Germinal center (tissue), 1 donor: ENCODE results near the gene LMO4.

ENCODE experiments used
- DNase-seq: peaks from one replicate; pipeline ENCODE4 v3.0.0; 2012; ENCODE audit warnings: mixed read lengths, low spot score

The LMO4 gene

GRCh38 chr1:87327376-87328271 lies 1.1 kb upstream of the LMO4 start:
- no peak for DNase-seq

GRCh38 chr1:87329051-87329525 lies 408 bp downstream of the LMO4 start:
- DNase-seq = peak; percentile 63

GRCh38 chr1:87329526-87330056 lies 911 bp downstream of the LMO4 start:
- peak; percentile 59 for DNase-seq

GRCh38 chr1:87330057-87330884 lies 1.6 kb downstream of the LMO4 start:
- DNase-seq = peak; percentile 35

- no peak for DNase-seq
Observed at GRCh38 chr1:87330885-87331364, 2.2 kb downstream of the LMO4 start.

GRCh38 chr1:87331365-87332241 lies 2.9 kb downstream of the LMO4 start:
- peak; percentile 51 for DNase-seq

GRCh38 chr1:87333692-87334347 lies 5.1 kb downstream of the LMO4 start:
- peak; percentile 28 for DNase-seq

GRCh38 chr1:87334351-87335174 lies 5.9 kb downstream of the LMO4 start:
- peak; percentile 60 for DNase-seq

GRCh38 chr1:87335175-87335884 lies 6.7 kb downstream of the LMO4 start:
- DNase-seq = peak; percentile 81

- DNase-seq = no peak
Observed at GRCh38 chr1:87336623-87337067, 8.0 kb downstream of the LMO4 start.

- no peak for DNase-seq
Observed at GRCh38 chr1:87337606-87338005, 8.9 kb downstream of the LMO4 start.

- no peak for DNase-seq
Observed at GRCh38 chr1:87338566-87338965, 9.9 kb downstream of the LMO4 start.

GRCh38 chr1:87344231-87344630 lies 15.6 kb downstream of the LMO4 start:
- DNase-seq = no peak

GRCh38 chr1:87346130-87346814 lies 17.6 kb downstream of the LMO4 start:
- no peak for DNase-seq

GRCh38 chr1:87348341-87349019 lies 19.8 kb downstream of the LMO4 start:
- no peak for DNase-seq

- no peak for DNase-seq
Observed at GRCh38 chr1:87349036-87349435, 20.4 kb downstream of the LMO4 start.

- DNase-seq = no peak
Observed at GRCh38 chr1:87355894-87356293, 27.2 kb downstream of the LMO4 start.

GRCh38 chr1:87356591-87356990 lies 27.9 kb downstream of the LMO4 start:
- DNase-seq = no peak
